ENCODE measurements around the gene ZNF605. TPM values are rescaled to one million over a fixed set of nuclear protein-coding genes. Genes with fewer than 3 reads are reported as not detected.

ZNF605 gene
- total and polyA plus RNA-seq, 7 donors = 1.6 to 8.8 (median 6.6) TPM

DNA sequence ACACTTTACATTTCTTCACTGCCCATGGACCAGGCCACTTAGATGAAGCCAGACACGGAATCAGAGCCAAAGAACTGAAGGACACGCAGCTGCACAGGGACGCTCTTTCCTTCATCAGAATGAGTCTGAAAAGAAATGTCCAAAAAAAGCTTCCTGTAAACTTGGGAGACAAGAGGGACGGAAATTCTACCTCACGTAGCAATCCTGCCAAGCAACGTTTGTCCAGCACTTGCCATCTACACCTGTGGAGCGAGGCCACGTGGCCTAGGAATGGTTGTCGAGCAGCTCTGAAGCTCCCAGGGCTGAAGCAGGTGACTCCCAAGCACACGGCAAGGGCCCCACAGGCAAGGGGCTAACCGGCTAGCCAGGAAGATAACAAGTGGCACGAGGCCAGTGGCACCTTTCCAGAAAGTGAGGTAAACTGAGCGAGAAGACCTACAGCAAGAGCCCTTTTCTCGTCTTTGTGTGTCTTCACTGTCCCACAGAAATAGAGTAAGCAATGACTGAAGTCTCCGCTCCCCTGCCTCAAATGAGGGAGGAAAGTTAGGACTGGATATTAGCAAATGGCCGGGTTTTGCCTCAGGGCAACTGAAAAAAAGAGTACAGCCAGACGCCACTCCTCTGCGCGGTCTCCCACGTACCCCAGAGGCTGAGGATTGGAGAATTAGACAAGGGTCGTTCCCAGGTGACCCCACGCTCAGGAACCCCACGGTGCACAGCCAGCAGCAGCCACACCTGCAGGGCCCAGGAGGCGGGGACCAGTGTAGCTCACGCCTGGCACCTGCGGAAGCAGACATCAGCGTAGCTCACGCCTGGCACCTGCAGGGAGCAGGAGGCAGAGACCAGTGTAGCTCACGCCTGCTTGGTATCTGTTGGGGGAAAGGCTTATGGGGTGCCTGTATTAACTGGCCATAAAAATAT is 7.7 kb downstream of the ZNF605 start:
- Histone ChIP-seq H3K9me3 (peaks cover 84% of the 10 kb centered on the region), H3K27ac (no peak overlapping the region), H3K4me3 (no peak overlapping the region), H3K27me3 (ENCODE audit: insufficient read depth in 3 of 3, low read length in 2 of 3) (no peaks in the 10 kb centered on the region), H3K4me1 (no peaks in the 10 kb centered on the region), H3K36me3 (ENCODE audit: insufficient read depth in 1 of 2, low read depth in 1 of 2) (peaks cover 13 to 35% of the 10 kb centered on the region in 2 donors)
- ATAC-seq (no peak), DNase-seq (no peak)
- intact Hi-C loops (cut with DNase I) = no loop called here
- 93 to 96% (median 96%) methylated on average over 29 of the region's 29 CpGs for WGBS, 3 donors
- TF ChIP-seq, protein P1, sequence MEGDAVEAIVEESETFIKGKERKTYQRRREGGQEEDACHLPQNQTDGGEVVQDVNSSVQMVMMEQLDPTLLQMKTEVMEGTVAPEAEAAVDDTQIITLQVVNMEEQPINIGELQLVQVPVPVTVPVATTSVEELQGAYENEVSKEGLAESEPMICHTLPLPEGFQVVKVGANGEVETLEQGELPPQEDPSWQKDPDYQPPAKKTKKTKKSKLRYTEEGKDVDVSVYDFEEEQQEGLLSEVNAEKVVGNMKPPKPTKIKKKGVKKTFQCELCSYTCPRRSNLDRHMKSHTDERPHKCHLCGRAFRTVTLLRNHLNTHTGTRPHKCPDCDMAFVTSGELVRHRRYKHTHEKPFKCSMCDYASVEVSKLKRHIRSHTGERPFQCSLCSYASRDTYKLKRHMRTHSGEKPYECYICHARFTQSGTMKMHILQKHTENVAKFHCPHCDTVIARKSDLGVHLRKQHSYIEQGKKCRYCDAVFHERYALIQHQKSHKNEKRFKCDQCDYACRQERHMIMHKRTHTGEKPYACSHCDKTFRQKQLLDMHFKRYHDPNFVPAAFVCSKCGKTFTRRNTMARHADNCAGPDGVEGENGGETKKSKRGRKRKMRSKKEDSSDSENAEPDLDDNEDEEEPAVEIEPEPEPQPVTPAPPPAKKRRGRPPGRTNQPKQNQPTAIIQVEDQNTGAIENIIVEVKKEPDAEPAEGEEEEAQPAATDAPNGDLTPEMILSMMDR (IDR thresholded peaks at IDR 0.05) = no peak

DNA sequence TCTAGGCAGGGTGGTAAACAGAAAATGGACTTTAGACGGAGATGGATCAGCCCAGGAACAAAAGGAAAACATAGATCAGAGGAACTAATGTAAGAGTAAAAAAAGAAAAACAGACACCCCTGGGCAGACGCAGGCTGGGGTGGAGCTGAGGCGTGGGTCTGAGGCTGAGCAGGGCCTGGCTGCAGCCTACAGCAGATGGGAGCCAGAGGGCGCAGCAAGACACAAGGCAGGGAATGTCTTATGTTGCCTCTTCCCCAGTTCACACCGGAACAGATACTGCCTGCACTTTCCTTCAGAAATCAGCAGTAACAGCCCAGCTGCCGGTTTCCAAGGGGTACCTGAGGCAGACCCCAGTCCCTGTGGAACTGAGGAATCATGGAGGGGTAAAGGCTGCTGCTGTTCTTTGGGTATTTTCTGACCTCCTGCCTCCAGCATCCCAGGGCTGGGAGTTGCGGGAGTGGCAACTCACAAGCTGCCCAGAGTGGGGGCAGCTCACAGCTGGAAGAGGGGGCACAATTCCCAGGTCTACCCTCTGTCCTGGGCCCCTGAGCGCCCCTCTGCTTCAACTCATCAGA is 9.8 kb downstream of the ZNF605 start:
- Histone ChIP-seq H3K27ac (no peak overlapping the region), H3K36me3 (ENCODE audit: insufficient read depth in 1 of 2, low read depth in 1 of 2) (peaks cover 26 to 55% of the 10 kb centered on the region in 2 donors), H3K4me1 (no peaks in the 10 kb centered on the region), H3K9me3 (peaks cover 89% of the 10 kb centered on the region), H3K4me3 (no peak overlapping the region), H3K27me3 (ENCODE audit: insufficient read depth in 3 of 3, low read length in 2 of 3) (no peaks in the 10 kb centered on the region)
- TF ChIP-seq, protein P1 (IDR thresholded peaks at IDR 0.05) = no peak
- intact Hi-C loops (cut with DNase I) = no loop called here
- ATAC-seq = no peak
- WGBS, 3 donors = 91 to 98% (median 92%) methylated on average over 8 of the region's 8 CpGs
- no peak for DNase-seq

DNA sequence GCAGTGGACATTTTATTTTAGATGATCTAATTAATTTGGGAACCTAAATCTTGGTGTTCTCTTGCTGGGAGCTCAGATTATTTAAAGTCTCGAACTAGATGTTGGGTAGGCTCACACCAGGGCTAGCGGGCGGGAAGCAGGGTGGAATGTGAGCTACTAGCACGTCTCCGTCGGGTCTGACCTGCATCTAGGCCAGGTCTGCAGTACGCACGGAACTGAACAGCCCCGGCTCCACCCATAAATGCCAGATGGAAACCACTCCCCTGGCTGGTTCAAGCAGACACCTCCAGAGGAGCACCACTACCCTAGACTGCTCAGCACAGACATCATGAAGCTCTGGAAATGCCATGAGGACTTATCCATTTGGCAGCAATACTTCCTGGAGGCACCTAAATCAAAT is 10.3 kb downstream of the ZNF605 start:
- Histone ChIP-seq H3K27ac (no peak overlapping the region), H3K9me3 (peaks cover 90% of the 10 kb centered on the region), H3K4me3 (no peak overlapping the region), H3K27me3 (ENCODE audit: insufficient read depth in 3 of 3, low read length in 2 of 3) (no peaks in the 10 kb centered on the region), H3K4me1 (no peaks in the 10 kb centered on the region), H3K36me3 (ENCODE audit: insufficient read depth in 1 of 2, low read depth in 1 of 2) (peaks cover 29 to 61% of the 10 kb centered on the region in 2 donors)
- DNase-seq (no peak), ATAC-seq (no peak)
- TF ChIP-seq, protein P1 (IDR thresholded peaks at IDR 0.05) = no peak
- intact Hi-C loops (cut with DNase I) = no loop called here
- WGBS, 3 donors = 96 to 98% (median 97%) methylated on average over 9 of the region's 9 CpGs

DNA sequence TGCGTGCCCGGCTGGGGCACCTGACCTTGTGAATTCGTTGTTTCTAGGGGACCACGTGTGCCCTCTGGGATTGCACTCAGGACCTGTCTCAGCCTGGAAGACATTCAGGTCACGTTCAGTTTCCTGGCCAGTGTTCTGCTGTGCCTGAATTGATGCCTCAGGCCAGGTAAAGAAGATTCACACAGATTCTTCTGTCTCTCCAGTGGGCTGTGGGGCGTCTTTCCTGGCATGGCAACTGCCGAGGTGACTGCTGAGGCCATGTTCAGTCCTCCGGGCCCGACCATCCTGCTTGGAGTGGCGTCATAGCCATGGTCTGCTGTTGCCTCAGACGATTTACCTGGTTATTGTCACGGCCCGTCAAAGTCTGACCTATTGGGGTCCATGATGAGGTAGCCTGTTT is 13.5 kb downstream of the ZNF605 start:
- H3K36me3 ChIP-seq (ENCODE audit: insufficient read depth in 1 of 2, low read depth in 1 of 2) = peaks cover 34 to 71% of the 10 kb centered on the region in 2 donors
- H3K9me3 ChIP-seq = peaks cover 71% of the 10 kb centered on the region
- intact Hi-C loops (cut with DNase I) = no loop called here
- no peak overlapping the region for H3K27ac ChIP-seq
- H3K4me1 ChIP-seq = no peaks in the 10 kb centered on the region
- TF ChIP-seq, protein P1 (IDR thresholded peaks at IDR 0.05) = no peak
- no peak overlapping the region for H3K4me3 ChIP-seq
- no peak for ATAC-seq
- no peaks in the 10 kb centered on the region for H3K27me3 ChIP-seq (ENCODE audit: insufficient read depth in 3 of 3, low read length in 2 of 3)
- no peak for DNase-seq
- 97 to 98% (median 98%) methylated on average over 13 of the region's 13 CpGs for WGBS, 3 donors

Measured in psoas muscle (tissue), 8 donors.